H1 (cell line): Measurements from ENCODE around the gene ADGRV1. TPM values are rescaled to one million over a fixed set of nuclear protein-coding genes. Genes with fewer than 3 reads are reported as not detected.
A peak's percentile ranks its signal among the peaks of the same experiment; 100 is the strongest.

Experiments used
- CTCF ChIA-PET: fragments of 300-600 bp; sonication (Branson Sonifier 250); formaldehyde crosslinking; loops from one replicate; lab custom pipeline; 2021; ENCODE audit not compliant: partially characterized antibody; lab: Charles Lee
- POLR2A ChIA-PET: fragments of 300-600 bp; sonication (Branson Sonifier 250); formaldehyde crosslinking; loops from one replicate; lab custom pipeline; 2021; ENCODE audit warnings: inconsistent platforms; ENCODE audit not compliant: partially characterized antibody; lab: Charles Lee
- DNase-seq, 2 experiments: peaks; one replicate each; pipeline versions ENCODE4 v3.0.0 to v3.0.0-alpha.2; 2010 to 2022; ENCODE audit warnings: low spot score in 2 of 2, low read depth in 1 of 2, mixed read lengths in 1 of 2
- FAIRE-seq: peaks from 2 replicates; lab custom pipeline; 2011; peaks lifted over from hg19 to GRCh38; lab: Jason Lieb, UNC
- H2AFZ ChIP-seq: 2 replicates; pipeline ENCODE4 v1.8.1; 2012; ENCODE audit warnings: low read length, inconsistent platforms
- H2AK5ac ChIP-seq: 2 replicates; pipeline ENCODE4 v1.6.1; 2013; ENCODE audit warnings: low read depth, low read length
- H2BK120ac ChIP-seq: replicated peaks from 2 replicates; pipeline ENCODE3; 2013; ENCODE audit warnings: low read depth, low read length, inconsistent platforms
- H2BK12ac ChIP-seq: 2 replicates; pipeline ENCODE4 v1.6.1; 2013; ENCODE audit warnings: low read depth, low read length
- H2BK15ac ChIP-seq: 2 replicates; pipeline ENCODE4 v1.6.1; 2013; ENCODE audit warnings: low read length
- H2BK20ac ChIP-seq: 2 replicates; pipeline ENCODE4 v1.6.1; 2013; ENCODE audit warnings: low read length
- H2BK5ac ChIP-seq: 2 replicates; pipeline ENCODE4 v1.6.1; 2013; ENCODE audit warnings: low read depth, low read length
- H3K14ac ChIP-seq: 2 replicates; pipeline ENCODE4 v1.6.1; 2013; ENCODE audit warnings: inconsistent platforms; ENCODE audit not compliant: insufficient read length
- H3K18ac ChIP-seq: 2 replicates; pipeline ENCODE4 v1.6.1; 2013; ENCODE audit warnings: low read length; ENCODE audit errors: extremely low read depth
- H3K23ac ChIP-seq: 2 replicates; pipeline ENCODE4 v1.6.1; 2013; ENCODE audit warnings: inconsistent platforms; ENCODE audit not compliant: insufficient read length
- H3K23me2 ChIP-seq: 2 replicates; pipeline ENCODE4 v1.6.1; 2013; ENCODE audit warnings: low read depth, low read length
- H3K27ac ChIP-seq: 2 replicates; pipeline ENCODE4 v1.6.1; 2011; ENCODE audit warnings: low read depth, low read length, inconsistent platforms
- H3K27me3 ChIP-seq, 4 experiments: replicated peaks in 1 of 4; 1 replicate in 1 of 4; 2 replicates in 3 of 4; pipeline versions ENCODE4 v1.6.1 to v1.8.1; 2011 to 2013; ENCODE audit warnings: low read length in 3 of 4, mild to moderate bottlenecking in 3 of 4, inconsistent platforms in 2 of 4, mixed read lengths in 2 of 4, moderate library complexity in 1 of 4; ENCODE audit not compliant: control insufficient read depth in 3 of 4, insufficient read depth in 3 of 4; ENCODE audit errors: extremely low read depth in 1 of 4
- H3K36me3 ChIP-seq, 4 experiments: 2 replicates each; pipeline versions ENCODE4 v1.6.1 to v1.8.1; 2011 to 2013; ENCODE audit warnings: mild to moderate bottlenecking in 4 of 4, low read length in 3 of 4, moderate library complexity in 2 of 4, control low read depth in 1 of 4, inconsistent platforms in 1 of 4; ENCODE audit not compliant: insufficient read depth in 4 of 4, control insufficient read depth in 2 of 4
- H3K4ac ChIP-seq: replicated peaks from 2 replicates; pipeline ENCODE3; 2013; ENCODE audit warnings: low read length, low read depth, mixed read lengths, inconsistent platforms; ENCODE audit not compliant: insufficient read length
- H3K4me1 ChIP-seq, 4 experiments: replicated peaks in 1 of 4; 1 replicate in 1 of 4; 2 replicates in 3 of 4; pipeline versions ENCODE4 v1.6.1 to v1.8.1; 2011 to 2013; ENCODE audit warnings: low read length in 3 of 4, inconsistent platforms in 2 of 4, mixed read lengths in 1 of 4; ENCODE audit not compliant: insufficient read depth in 4 of 4, control insufficient read depth in 3 of 4
- H3K4me2 ChIP-seq, 2 experiments: 2 replicates each; pipeline versions ENCODE4 v1.6.1 to v1.8.1; 2011 to 2013; ENCODE audit warnings: low read depth in 2 of 2, low read length in 2 of 2, control low read depth in 1 of 2, inconsistent platforms in 1 of 2, mild to moderate bottlenecking in 1 of 2; ENCODE audit not compliant: insufficient read depth in 1 of 2
- H3K4me3 ChIP-seq, 4 experiments: fragments of 200-600, 300-600 bp in 1 of 4; sonication (generic), shearing (Covaris generic), sonication (Bioruptor Twin) in 1 of 4; 2 replicates each; pipeline versions ENCODE4 v1.5.1 to v1.8.1; 2011 to 2016; ENCODE audit warnings: low read length in 4 of 4, low read depth in 3 of 4, control low read depth in 2 of 4, inconsistent platforms in 2 of 4, mild to moderate bottlenecking in 2 of 4, mixed read lengths in 1 of 4, moderate library complexity in 1 of 4; ENCODE audit not compliant: insufficient read depth in 2 of 4; ENCODE audit errors: extremely low read depth in 1 of 4
- H3K56ac ChIP-seq: replicated peaks from 2 replicates; pipeline ENCODE3; 2013; ENCODE audit warnings: low read depth, mild to moderate bottlenecking, mixed read lengths, low read length, inconsistent platforms; ENCODE audit not compliant: insufficient read length
- H3K79me1 ChIP-seq: 2 replicates; pipeline ENCODE4 v1.6.1; 2013; ENCODE audit warnings: low read depth, low read length, control low read depth
- H3K79me2 ChIP-seq, 2 experiments: 2 replicates each; pipeline versions ENCODE4 v1.6.1 to v1.8.1; 2012 to 2013; ENCODE audit warnings: low read length in 2 of 2, mild to moderate bottlenecking in 2 of 2, inconsistent platforms in 1 of 2; ENCODE audit not compliant: insufficient read depth in 2 of 2, control insufficient read depth in 1 of 2
- H3K9ac ChIP-seq, 4 experiments: replicated peaks in 1 of 4; 1 replicate in 1 of 4; 2 replicates in 3 of 4; pipeline versions ENCODE4 v1.6.1 to v1.8.1; 2011 to 2013; ENCODE audit warnings: low read depth in 3 of 4, low read length in 3 of 4, control low read depth in 2 of 4, mild to moderate bottlenecking in 2 of 4, moderate library complexity in 2 of 4, inconsistent platforms in 1 of 4; ENCODE audit errors: extremely low read depth in 1 of 4
- H3K9me3 ChIP-seq, 2 experiments: 2 replicates each; pipeline versions ENCODE4 v1.6.1 to v1.8.1; 2012 to 2013; ENCODE audit warnings: mild to moderate bottlenecking in 2 of 2, moderate library complexity in 2 of 2, control low read depth in 1 of 2, inconsistent platforms in 1 of 2, low read depth in 1 of 2, low read length in 1 of 2, mixed read lengths in 1 of 2; ENCODE audit not compliant: insufficient read depth in 2 of 2
- H4K20me1 ChIP-seq, 2 experiments: replicated peaks in 1 of 2; 2 replicates each; pipeline versions ENCODE3 to v1.8.1; 2011 to 2013; ENCODE audit warnings: inconsistent platforms in 2 of 2, low read length in 2 of 2, mild to moderate bottlenecking in 1 of 2; ENCODE audit not compliant: insufficient read depth in 2 of 2, control insufficient read depth in 1 of 2
- H4K5ac ChIP-seq: 2 replicates; pipeline ENCODE4 v1.6.1; 2013; ENCODE audit warnings: low read length, low read depth, mixed read lengths, inconsistent platforms; ENCODE audit not compliant: insufficient read length
- H4K8ac ChIP-seq: 2 replicates; pipeline ENCODE4 v1.8.0; 2013; ENCODE audit warnings: mild to moderate bottlenecking, moderate library complexity, low read length, inconsistent platforms; ENCODE audit not compliant: insufficient read depth; ENCODE audit errors: extremely low read depth
- H4K91ac ChIP-seq: replicated peaks from 2 replicates; pipeline ENCODE3; 2013; ENCODE audit warnings: low read length, mixed read lengths, inconsistent platforms; ENCODE audit not compliant: insufficient read length
- CBX8 ChIP-seq: fragments of 300-800, 300-1000 bp; sonication (generic); IDR thresholded peaks from 2 replicates; pipeline ENCODE4 v1.7.1; 2016; ENCODE audit warnings: low read depth, low read length, borderline replicate concordance
- RAD21 ChIP-seq, 2 experiments: IDR thresholded peaks in 1 of 2; conservative IDR thresholded peaks in 1 of 2; 2 replicates each; pipeline ENCODE4 v1.6.1; 2011; ENCODE audit warnings: low read depth in 2 of 2, low read length in 2 of 2, improper control_type of control experiment in 1 of 2, inconsistent platforms in 1 of 2, mild to moderate bottlenecking in 1 of 2, moderate library complexity in 1 of 2
- SP2 ChIP-seq: IDR thresholded peaks from 2 replicates; pipeline ENCODE4 v1.6.1; 2012; ENCODE audit warnings: mild to moderate bottlenecking, low read length, inconsistent platforms
- SRF ChIP-seq: IDR thresholded peaks from 2 replicates; pipeline ENCODE4 v1.6.1; 2011; ENCODE audit warnings: mild to moderate bottlenecking, low read depth, low read length, moderate library complexity
- WGBS, 2 experiments: shearing (Covaris generic) in 1 of 2; methylation state at CpG; one replicate each; pipeline versions ENCODE4 v1.1.6 to v1.1.7; 2013 to 2015; ENCODE audit warnings: low lambda C conversion rate in 2 of 2, mixed read lengths in 2 of 2, inconsistent platforms in 1 of 2, low coverage in 1 of 2, missing lambda C conversion rate in 1 of 2; ENCODE audit not compliant: insufficient replicate concordance in 2 of 2, insufficient coverage in 1 of 2, insufficient read length in 1 of 2; ENCODE audit errors: extremely low coverage in 1 of 2, missing lambda C conversion rate in 1 of 2; 5-methylcytosine and 5-hydroxymethylcytosine counted together
- polyA plus RNA-seq, 7 experiments: library from polyadenylated mRNA; depleted of rRNA in 3 of 7; stranded (reverse) in 5 of 7; unstranded in 2 of 7; fragments of >200 nt in 5 of 7; fragments of 200-250 nt in 2 of 7; gene quantifications; 1 replicate in 5 of 7; 2 replicates in 1 of 7; 4 replicates in 1 of 7; pipeline versions ENCODE4 v1.2.1 to v1.2.3, GENCODE V29; 2011 to 2013; ENCODE audit warnings: missing spikeins in 2 of 7, mixed read lengths in 2 of 7
- total RNA-seq: library from RNA; stranded (reverse); fragmentation: NEBNext Ultra II Directional; extraction: Animal tissue kit (Norgen Biotek cat#: 25700); gene quantifications from 2 replicates; pipeline ENCODE4 v1.2.1, GENCODE V29; 2021
- TF ChIP-seq, protein P1 (sequence below), 3 experiments: IDR thresholded peaks; 1 replicate in 2 of 3; 2 replicates in 1 of 3; pipeline versions ENCODE4 v1.5.1 to v1.6.1; 2011; ENCODE audit warnings: low read length in 3 of 3, mild to moderate bottlenecking in 3 of 3, inconsistent platforms in 2 of 3, low read depth in 1 of 3, moderate library complexity in 1 of 3; ENCODE audit not compliant: insufficient read depth in 1 of 3; ENCODE audit errors: control extremely low read depth in 1 of 3

Gene ADGRV1
- total and polyA plus RNA-seq, 2 of the 8 experiments (the other 6 are each of a cell fraction or from before 2014, with no cell fraction given), result 53.1 to 62.2 TPM

DNA sequence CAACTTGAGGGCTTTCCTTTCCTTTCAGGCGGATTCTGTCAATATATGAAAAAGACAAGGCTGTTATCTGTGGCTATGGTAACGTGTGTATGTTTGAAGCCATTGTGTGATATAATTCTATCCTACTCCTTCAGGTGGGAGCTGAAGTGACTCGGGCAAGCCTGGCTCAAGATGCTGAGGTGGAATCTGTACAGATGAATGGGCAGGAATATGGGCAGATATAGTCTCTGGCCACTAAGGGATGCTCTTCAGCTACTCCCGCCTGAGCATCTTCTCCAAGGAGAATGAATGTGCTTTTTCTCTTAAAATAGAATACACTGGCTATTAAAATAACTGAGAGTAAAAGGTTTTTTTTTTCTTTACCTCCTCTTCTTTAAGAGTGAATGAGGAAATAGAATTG is 244.8 kb downstream of the ADGRV1 start:
- H4K8ac ChIP-seq, result no peak overlapping the region
- H3K9ac ChIP-seq, result no peak overlapping the region
- H2BK120ac ChIP-seq, result no peak overlapping the region
- H2BK15ac ChIP-seq, result no peak overlapping the region
- ChIA-PET POLR2A (no interaction called here), CTCF (interaction anchor here (0.6 to 4.3 kb wide), 15 partner anchors 8 to 1605 kb away, joined by 3 to 25 read pairs (median 4); no protein-coding TSS in a partner anchor)
- no peak overlapping the region for H2AFZ ChIP-seq
- H3K18ac ChIP-seq, result no peak overlapping the region
- no peak overlapping the region for H2BK5ac ChIP-seq
- no peaks in the 10 kb centered on the region; a peak in 1 of 4 replicates for H3K9me3 ChIP-seq
- H3K14ac ChIP-seq, result no peak overlapping the region
- H2BK12ac ChIP-seq, result no peak overlapping the region
- WGBS, 2 experiments, result 76% methylated on average over 4 of the region's 4 CpGs; no CpG with 5 or more reads in 1 of the 2 experiments
- H2AK5ac ChIP-seq, result no peak overlapping the region
- no peaks in the 10 kb centered on the region for H3K79me1 ChIP-seq
- H3K27ac ChIP-seq, result no peak overlapping the region
- H3K27me3 ChIP-seq, result no peaks in the 10 kb centered on the region
- no peak overlapping the region for H3K56ac ChIP-seq
- DNase-seq (no peak), FAIRE-seq (no peak)
- H3K4ac ChIP-seq, result no peak overlapping the region
- H3K4me3 ChIP-seq, result no peak overlapping the region
- no peaks in the 10 kb centered on the region for H3K23me2 ChIP-seq
- H3K79me2 ChIP-seq, result no peaks in the 10 kb centered on the region
- no peak overlapping the region for H3K23ac ChIP-seq
- H4K5ac ChIP-seq, result no peak overlapping the region
- no peak overlapping the region for H4K91ac ChIP-seq
- peaks cover 0 to 2% of the 10 kb centered on the region in 2 experiments for H4K20me1 ChIP-seq
- H2BK20ac ChIP-seq, result no peak overlapping the region
- H3K4me1 ChIP-seq, result no peaks in the 10 kb centered on the region
- peaks cover 0 to 25% (median 4%) of the 10 kb centered on the region in 4 experiments; a peak in 6 of 8 replicates for H3K36me3 ChIP-seq
- TF ChIP-seq, protein P1, sequence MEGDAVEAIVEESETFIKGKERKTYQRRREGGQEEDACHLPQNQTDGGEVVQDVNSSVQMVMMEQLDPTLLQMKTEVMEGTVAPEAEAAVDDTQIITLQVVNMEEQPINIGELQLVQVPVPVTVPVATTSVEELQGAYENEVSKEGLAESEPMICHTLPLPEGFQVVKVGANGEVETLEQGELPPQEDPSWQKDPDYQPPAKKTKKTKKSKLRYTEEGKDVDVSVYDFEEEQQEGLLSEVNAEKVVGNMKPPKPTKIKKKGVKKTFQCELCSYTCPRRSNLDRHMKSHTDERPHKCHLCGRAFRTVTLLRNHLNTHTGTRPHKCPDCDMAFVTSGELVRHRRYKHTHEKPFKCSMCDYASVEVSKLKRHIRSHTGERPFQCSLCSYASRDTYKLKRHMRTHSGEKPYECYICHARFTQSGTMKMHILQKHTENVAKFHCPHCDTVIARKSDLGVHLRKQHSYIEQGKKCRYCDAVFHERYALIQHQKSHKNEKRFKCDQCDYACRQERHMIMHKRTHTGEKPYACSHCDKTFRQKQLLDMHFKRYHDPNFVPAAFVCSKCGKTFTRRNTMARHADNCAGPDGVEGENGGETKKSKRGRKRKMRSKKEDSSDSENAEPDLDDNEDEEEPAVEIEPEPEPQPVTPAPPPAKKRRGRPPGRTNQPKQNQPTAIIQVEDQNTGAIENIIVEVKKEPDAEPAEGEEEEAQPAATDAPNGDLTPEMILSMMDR (IDR thresholded peaks at IDR 0.05; ENCODE audit: control extremely low read depth in 1 of 3, insufficient read depth in 1 of 3, low read depth in 1 of 3, low read length in 3 of 3), result peak in 2 of 3 experiments; percentile 1 to 18; a peak in 1 of 4 replicates
- no peak for TF ChIP-seq SP2
- TF ChIP-seq RAD21 (IDR thresholded peaks at IDR 0.05 in 1 of 2, conservative IDR thresholded peaks at IDR 0.05 in 1 of 2; ENCODE audit: low read depth in 2 of 2, low read length in 2 of 2), result peak; percentile 9 to 12; a peak in 1 of 4 replicates
- TF ChIP-seq SRF, result no peak
- no peak for TF ChIP-seq CBX8
- no peak overlapping the region for H3K4me2 ChIP-seq
